SK-N-SH (cell line): ENCODE data around the gene NADSYN1.

Experiments used
- CTCF ChIP-seq: fragments of 200-600 bp; sonication (generic); IDR thresholded peaks from 2 replicates; pipeline ENCODE4 v1.6.1; 2017; ENCODE audit warnings: antibody characterized with exemption, mild to moderate bottlenecking, moderate library complexity
- EZH2phosphoT487 ChIP-seq: fragments of 200-600 bp; sonication (generic); IDR thresholded peaks from 2 replicates; pipeline ENCODE4 v1.6.1; 2017; ENCODE audit warnings: low read depth, mixed run types, mild to moderate bottlenecking, antibody characterized with exemption, moderate library complexity, borderline replicate concordance
- FOSL2 ChIP-seq: IDR thresholded peaks from 2 replicates; pipeline ENCODE4 v1.4.0; 2012; ENCODE audit warnings: low read depth, mild to moderate bottlenecking, moderate library complexity, borderline replicate concordance
- NRF1 ChIP-seq: IDR thresholded peaks from 2 replicates; pipeline ENCODE4 v1.6.1; 2012; ENCODE audit warnings: low read depth, mild to moderate bottlenecking, low read length
- POLR2AphosphoS5 ChIP-seq: IDR thresholded peaks from 2 replicates; pipeline ENCODE4 v1.6.1; 2012; ENCODE audit warnings: low read depth, low read length
- RAD21 ChIP-seq: IDR thresholded peaks from 2 replicates; pipeline ENCODE4 v1.6.1; 2012; ENCODE audit warnings: mild to moderate bottlenecking, low read length
- REST ChIP-seq: IDR thresholded peaks from 2 replicates; pipeline ENCODE4 v1.6.1; 2012; ENCODE audit warnings: mild to moderate bottlenecking, low read depth, low read length, moderate library complexity
- RXRA ChIP-seq: IDR thresholded peaks from 2 replicates; pipeline ENCODE4 v1.4.0; 2012; ENCODE audit warnings: low read depth, mild to moderate bottlenecking, borderline replicate concordance
- SIN3A ChIP-seq: IDR thresholded peaks from 2 replicates; pipeline ENCODE4 v1.6.1; 2012; ENCODE audit warnings: low read depth, mild to moderate bottlenecking, low read length, moderate library complexity, borderline replicate concordance
- TAF1 ChIP-seq: IDR thresholded peaks from 2 replicates; pipeline ENCODE4 v1.6.1; 2012; ENCODE audit warnings: low read depth, mild to moderate bottlenecking, low read length, moderate library complexity, borderline replicate concordance
- TEAD4 ChIP-seq: IDR thresholded peaks from 2 replicates; pipeline ENCODE4 v1.4.0; 2012; ENCODE audit warnings: mild to moderate bottlenecking, borderline replicate concordance; ENCODE audit not compliant: insufficient read depth
- TF ChIP-seq, protein P1 (sequence below): fragments of 150-350 bp; IDR thresholded peaks from 2 replicates; pipeline ENCODE4 v1.6.1; 2017; ENCODE audit warnings: antibody characterized with exemption, low read length, low read depth, borderline replicate concordance

- no peak for TF ChIP-seq EZH2phosphoT487
- no peak for TF ChIP-seq CTCF
- TF ChIP-seq TEAD4 = no peak
- no peak for TF ChIP-seq NRF1
- TF ChIP-seq POLR2AphosphoS5 = no peak
- no peak for TF ChIP-seq SIN3A
- TF ChIP-seq REST = no peak
- TF ChIP-seq RAD21 = no peak
- TF ChIP-seq, protein P1, sequence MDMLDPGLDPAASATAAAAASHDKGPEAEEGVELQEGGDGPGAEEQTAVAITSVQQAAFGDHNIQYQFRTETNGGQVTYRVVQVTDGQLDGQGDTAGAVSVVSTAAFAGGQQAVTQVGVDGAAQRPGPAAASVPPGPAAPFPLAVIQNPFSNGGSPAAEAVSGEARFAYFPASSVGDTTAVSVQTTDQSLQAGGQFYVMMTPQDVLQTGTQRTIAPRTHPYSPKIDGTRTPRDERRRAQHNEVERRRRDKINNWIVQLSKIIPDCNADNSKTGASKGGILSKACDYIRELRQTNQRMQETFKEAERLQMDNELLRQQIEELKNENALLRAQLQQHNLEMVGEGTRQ = no peak
- TF ChIP-seq RXRA = no peak
- no peak for TF ChIP-seq TAF1
- TF ChIP-seq FOSL2 = no peak
These were observed 34.4 kb upstream of the NADSYN1 start for GRCh38 chr11:71418643-71419042.
